NB4 (cell line): Measurements from ENCODE around the gene RAET1E.
"Not testable (repeated sequence)": the region's sequence is repeated elsewhere in the genome, so short reads cannot be mapped to it uniquely, and the experiment has no call there.

Source experiments
- DNase-seq: peaks from one replicate; pipeline ENCODE4 v3.0.0; 2010; ENCODE audit warnings: low read depth
- H3K4me3 ChIP-seq: one replicate; pipeline ENCODE4 v1.5.1; 2011; ENCODE audit warnings: mild to moderate bottlenecking, low read depth, low read length, moderate library complexity
- CTCF ChIP-seq: IDR thresholded peaks from one replicate; pipeline ENCODE4 v1.5.1; 2012; ENCODE audit warnings: low read depth, low read length
- MAX ChIP-seq: IDR thresholded peaks from 2 replicates; pipeline ENCODE4 v1.6.1; 2011; ENCODE audit warnings: low read depth, low read length
- MYC ChIP-seq: IDR thresholded peaks from 2 replicates; pipeline ENCODE4 v1.6.1; 2011; ENCODE audit warnings: low read depth, low read length
- POLR2A ChIP-seq: IDR thresholded peaks from 2 replicates; pipeline ENCODE4 v1.6.1; 2011; ENCODE audit warnings: mild to moderate bottlenecking; ENCODE audit not compliant: insufficient read length; ENCODE audit errors: extremely low read depth

RAET1E gene

GRCh38 chr6:149910721-149911151, 12.8 kb upstream of the RAET1E start:
- no peak overlapping the region for H3K4me3 ChIP-seq
- no peak for DNase-seq
- TF ChIP-seq MAX (no peak), POLR2A (no peak), CTCF (no peak)

GRCh38 chr6:149909701-149910470, 12.0 kb upstream of the RAET1E start:
- TF ChIP-seq MYC (no peak), MAX (no peak), POLR2A (no peak), CTCF (no peak)

GRCh38 chr6:149908480-149908879, 10.6 kb upstream of the RAET1E start:
- DNase-seq, H3K4me3 ChIP-seq: not testable (repeated sequence)

More at GRCh38 chr6:149909701-149910470, 12.0 kb upstream of the RAET1E start:
- H3K4me3 ChIP-seq = no peak overlapping the region
- DNase-seq = no peak

- DNase-seq = no peak
- no peak overlapping the region for H3K4me3 ChIP-seq
- TF ChIP-seq CTCF (no peak), MYC (no peak), MAX (no peak), POLR2A (no peak)
These were observed 9.4 kb upstream of the RAET1E start for GRCh38 chr6:149907317-149907716.

GRCh38 chr6:149906405-149906804, 8.5 kb upstream of the RAET1E start:
- no peak for DNase-seq
- TF ChIP-seq MYC = no peak
- no peak for TF ChIP-seq POLR2A
- no peak for TF ChIP-seq MAX
- TF ChIP-seq CTCF = no peak
- H3K4me3 ChIP-seq = no peak overlapping the region

- no peak for DNase-seq
- no peak for TF ChIP-seq MYC
- TF ChIP-seq POLR2A = no peak
- H3K4me3 ChIP-seq = no peak overlapping the region
These were observed 8.0 kb upstream of the RAET1E start for GRCh38 chr6:149905911-149906371.

- TF ChIP-seq POLR2A = no peak
- no peak for TF ChIP-seq CTCF
- TF ChIP-seq MYC = no peak
- TF ChIP-seq MAX = no peak
- no peak overlapping the region for H3K4me3 ChIP-seq
- no peak for DNase-seq
These were observed 7.5 kb upstream of the RAET1E start for GRCh38 chr6:149905371-149905910.
